CD14-positive monocyte (primary cell): ENCODE measurements around the gene MESD. TPM values are rescaled to one million over a fixed set of nuclear protein-coding genes. Genes with fewer than 3 reads are reported as not detected.
A peak's percentile ranks its signal among the peaks of the same experiment; 100 is the strongest.

Experiments
- DNase-seq, 3 donors: peaks; one replicate each; pipeline ENCODE4 v3.0.0-alpha.2; 2011 to 2022
- H2AFZ ChIP-seq: 2 replicates; pipeline ENCODE4 v1.6.0; 2012; ENCODE audit warnings: mild to moderate bottlenecking, low read depth, low read length, inconsistent platforms; ENCODE audit not compliant: insufficient read depth, poor library complexity, severe bottlenecking
- H3K27ac ChIP-seq, 2 donors: 1 replicate in 1 of 2; 2 replicates in 1 of 2; pipeline ENCODE4 v1.5.1; 2012 to 2013; ENCODE audit warnings: low read length in 2 of 2, control low read depth in 1 of 2, inconsistent platforms in 1 of 2, low read depth in 1 of 2, mild to moderate bottlenecking in 1 of 2
- H3K27me3 ChIP-seq, 2 donors: one replicate each; pipeline versions ENCODE4 v1.6.0 to v1.6.1; 2011 to 2013; ENCODE audit warnings: low read length in 2 of 2; ENCODE audit not compliant: control insufficient read depth in 2 of 2, insufficient read depth in 2 of 2
- H3K36me3 ChIP-seq, 2 donors: replicated peaks in 1 of 2; 1 replicate in 1 of 2; 2 replicates in 1 of 2; pipeline versions ENCODE4 v1.5.1 to v1.6.1; 2012 to 2013; ENCODE audit warnings: low read length in 2 of 2, control low read depth in 1 of 2, inconsistent platforms in 1 of 2, mild to moderate bottlenecking in 1 of 2; ENCODE audit not compliant: insufficient read depth in 2 of 2, control insufficient read depth in 1 of 2
- H3K4me1 ChIP-seq, 2 donors: 1 replicate in 1 of 2; 2 replicates in 1 of 2; pipeline versions ENCODE4 v1.5.1 to v1.6.1; 2012 to 2013; ENCODE audit warnings: low read length in 2 of 2, control low read depth in 1 of 2, inconsistent platforms in 1 of 2, mild to moderate bottlenecking in 1 of 2, moderate library complexity in 1 of 2; ENCODE audit not compliant: insufficient read depth in 2 of 2, control insufficient read depth in 1 of 2
- H3K4me2 ChIP-seq: replicated peaks from 2 replicates; pipeline ENCODE3; 2012; ENCODE audit warnings: low read length, moderate library complexity, mild to moderate bottlenecking; ENCODE audit not compliant: poor library complexity, severe bottlenecking; ENCODE audit errors: extremely low read depth
- H3K4me3 ChIP-seq, 3 experiments: fragments of 200-600 bp in 1 of 3; sonication (generic) in 1 of 3; replicated peaks in 1 of 3; 1 replicate in 2 of 3; 2 replicates in 1 of 3; pipeline ENCODE4 v1.5.1; 2011 to 2013; ENCODE audit warnings: low read length in 3 of 3, mild to moderate bottlenecking in 3 of 3, control low read depth in 2 of 3, low read depth in 2 of 3, inconsistent platforms in 1 of 3, moderate library complexity in 1 of 3
- H3K79me2 ChIP-seq: 2 replicates; pipeline ENCODE4 v1.6.0; 2012; ENCODE audit warnings: mild to moderate bottlenecking, control low read depth, inconsistent platforms, low read length, moderate library complexity; ENCODE audit not compliant: insufficient read depth
- H3K9ac ChIP-seq: 2 replicates; pipeline ENCODE4 v1.6.0; 2017; ENCODE audit warnings: low read length, mild to moderate bottlenecking; ENCODE audit not compliant: insufficient read depth, poor library complexity, severe bottlenecking
- H3K9me3 ChIP-seq, 2 donors: replicated peaks in 1 of 2; 1 replicate in 1 of 2; 2 replicates in 1 of 2; pipeline versions ENCODE4 v1.5.1 to v1.6.1; 2012 to 2013; ENCODE audit warnings: low read length in 2 of 2, control low read depth in 1 of 2; ENCODE audit not compliant: control insufficient read depth in 1 of 2, insufficient read depth in 1 of 2
- H4K20me1 ChIP-seq: 2 replicates; pipeline ENCODE4 v1.6.0; 2012; ENCODE audit warnings: mild to moderate bottlenecking, low read length, control low read depth, moderate library complexity; ENCODE audit not compliant: insufficient read depth
- H3K27ac Mint-ChIP-seq, 7 donors: one replicate each; pipeline ENCODE4 v1.8.0; 2020; ENCODE audit warnings: mild to moderate bottlenecking in 7 of 7, mixed read lengths in 7 of 7, moderate library complexity in 6 of 7, inconsistent platforms in 2 of 7
- H3K27me3 Mint-ChIP-seq, 3 donors: one replicate each; pipeline ENCODE4 v1.8.0; 2021 to 2022; ENCODE audit warnings: low read depth in 3 of 3, mild to moderate bottlenecking in 3 of 3, mixed read lengths in 3 of 3, moderate library complexity in 3 of 3, inconsistent platforms in 1 of 3
- H3K36me3 Mint-ChIP-seq, 2 donors: one replicate each; pipeline ENCODE4 v1.8.0; 2020; ENCODE audit warnings: mixed read lengths in 2 of 2, inconsistent platforms in 1 of 2, mild to moderate bottlenecking in 1 of 2
- H3K4me1 Mint-ChIP-seq: one replicate; pipeline ENCODE4 v1.8.0; 2020; ENCODE audit warnings: mild to moderate bottlenecking, mixed read lengths
- H3K4me3 Mint-ChIP-seq, 2 donors: one replicate each; pipeline ENCODE4 v1.8.0; 2020; ENCODE audit warnings: mild to moderate bottlenecking in 2 of 2, mixed read lengths in 2 of 2, moderate library complexity in 1 of 2
- H3K9me3 Mint-ChIP-seq, 7 donors: one replicate each; pipeline ENCODE4 v1.8.0; 2020 to 2022; ENCODE audit warnings: mixed read lengths in 7 of 7, mild to moderate bottlenecking in 6 of 7, moderate library complexity in 6 of 7, inconsistent platforms in 2 of 7
- WGBS: methylation state at CpG from one replicate; pipeline ENCODE4 v1.1.5; 2013; ENCODE audit warnings: missing lambda C conversion rate; ENCODE audit not compliant: insufficient coverage; 5-methylcytosine and 5-hydroxymethylcytosine counted together
- intact Hi-C, 2 donors: fragments of 100-400 bp; cut with micrococcal nuclease; formaldehyde crosslinking; loops; one replicate each; pipeline versions ENCODE4 v1.15.0 to v1.15.1; 2023
- polyA plus RNA-seq, 3 donors: library from polyadenylated mRNA; depleted of rRNA in 1 of 3; unstranded in 2 of 3; stranded (reverse) in 1 of 3; fragments of 300-500 nt in 2 of 3; fragments of >200 nt in 1 of 3; fragmentation: Illumina TruSeq in 2 of 3; gene quantifications; 1 replicate in 2 of 3; 2 replicates in 1 of 3; pipeline ENCODE4 v1.2.3, GENCODE V29; 2012 to 2021
- TF ChIP-seq, protein P1 (sequence below): fragments of 200-600 bp; IDR thresholded peaks from one replicate; pipeline ENCODE4 v1.8.0; 2022; ENCODE audit warnings: antibody characterized with exemption, mild to moderate bottlenecking

Gene MESD
- polyA plus RNA-seq, 3 donors = 5.6 to 15.7 (median 13.1) TPM

DNA sequence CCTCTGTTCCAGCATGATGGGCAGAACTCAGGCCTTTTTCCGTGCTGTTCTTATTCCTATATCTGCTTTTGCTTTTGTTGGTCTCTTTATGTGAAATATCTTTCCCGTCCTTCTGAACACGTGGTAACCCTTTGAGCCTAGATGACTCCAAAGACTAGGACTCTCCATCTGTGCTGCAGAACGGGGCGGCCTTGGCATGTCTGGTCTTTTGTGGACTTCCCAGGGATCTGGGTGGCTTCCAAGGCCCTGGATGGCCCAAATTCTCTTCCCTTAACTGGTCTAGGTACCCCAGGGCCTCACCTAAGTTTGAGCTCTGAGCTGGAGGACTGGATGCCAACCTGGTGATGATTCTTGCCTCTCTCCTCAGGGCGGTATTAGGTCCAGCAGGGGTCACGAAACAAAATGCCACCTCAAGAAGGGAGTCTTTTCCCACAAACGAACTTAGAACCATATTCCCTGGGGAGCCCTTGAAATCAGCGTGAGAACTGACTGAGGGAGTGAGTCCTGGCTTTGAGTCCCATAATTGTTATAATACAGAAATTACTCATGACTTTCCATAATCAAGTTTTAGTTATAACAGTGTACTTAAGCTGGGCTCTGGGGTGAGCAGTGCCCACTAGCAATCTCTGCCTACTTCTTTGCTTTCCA lies 25.0 kb upstream of the MESD start:
- peaks cover 0 to 4% (median 0%) of the 10 kb centered on the region in 3 donors for H3K27me3 Mint-ChIP-seq
- Histone ChIP-seq H3K4me1 (no peaks in the 10 kb centered on the region), H2AFZ (no peak overlapping the region), H3K36me3 (no peaks in the 10 kb centered on the region), H3K27ac (no peak overlapping the region), H3K27me3 (no peaks in the 10 kb centered on the region), H3K9me3 (no peaks in the 10 kb centered on the region), H3K4me3 (no peak overlapping the region), H4K20me1 (peaks cover 10% of the 10 kb centered on the region), H3K79me2 (no peaks in the 10 kb centered on the region), H3K4me2 (no peak overlapping the region), H3K9ac (no peak overlapping the region)
- WGBS = 100% methylated on average over 6 of the region's 9 CpGs
- peaks cover 5% of the 10 kb centered on the region for H3K4me1 Mint-ChIP-seq
- H3K9me3 Mint-ChIP-seq = no peaks in the 10 kb centered on the region
- H3K36me3 Mint-ChIP-seq = peaks cover 0 to 2% of the 10 kb centered on the region in 2 donors
- no peak overlapping the region for H3K4me3 Mint-ChIP-seq
- no peak overlapping the region for H3K27ac Mint-ChIP-seq
- TF ChIP-seq, protein P1, sequence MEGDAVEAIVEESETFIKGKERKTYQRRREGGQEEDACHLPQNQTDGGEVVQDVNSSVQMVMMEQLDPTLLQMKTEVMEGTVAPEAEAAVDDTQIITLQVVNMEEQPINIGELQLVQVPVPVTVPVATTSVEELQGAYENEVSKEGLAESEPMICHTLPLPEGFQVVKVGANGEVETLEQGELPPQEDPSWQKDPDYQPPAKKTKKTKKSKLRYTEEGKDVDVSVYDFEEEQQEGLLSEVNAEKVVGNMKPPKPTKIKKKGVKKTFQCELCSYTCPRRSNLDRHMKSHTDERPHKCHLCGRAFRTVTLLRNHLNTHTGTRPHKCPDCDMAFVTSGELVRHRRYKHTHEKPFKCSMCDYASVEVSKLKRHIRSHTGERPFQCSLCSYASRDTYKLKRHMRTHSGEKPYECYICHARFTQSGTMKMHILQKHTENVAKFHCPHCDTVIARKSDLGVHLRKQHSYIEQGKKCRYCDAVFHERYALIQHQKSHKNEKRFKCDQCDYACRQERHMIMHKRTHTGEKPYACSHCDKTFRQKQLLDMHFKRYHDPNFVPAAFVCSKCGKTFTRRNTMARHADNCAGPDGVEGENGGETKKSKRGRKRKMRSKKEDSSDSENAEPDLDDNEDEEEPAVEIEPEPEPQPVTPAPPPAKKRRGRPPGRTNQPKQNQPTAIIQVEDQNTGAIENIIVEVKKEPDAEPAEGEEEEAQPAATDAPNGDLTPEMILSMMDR = no peak
- no peak for DNase-seq
- intact Hi-C loops = no loop called here

- WGBS = 100% methylated on average over 1 of the region's 4 CpGs
- Histone ChIP-seq H3K9ac (no peak overlapping the region), H3K36me3 (no peaks in the 10 kb centered on the region), H3K27ac (no peak overlapping the region), H4K20me1 (peaks cover 18% of the 10 kb centered on the region), H3K4me3 (no peak overlapping the region), H3K27me3 (no peaks in the 10 kb centered on the region), H3K9me3 (no peaks in the 10 kb centered on the region), H2AFZ (no peak overlapping the region), H3K79me2 (no peaks in the 10 kb centered on the region), H3K4me1 (no peaks in the 10 kb centered on the region), H3K4me2 (no peak overlapping the region)
- TF ChIP-seq, protein P1 = no peak
- peaks cover 0 to 4% (median 0%) of the 10 kb centered on the region in 3 donors for H3K27me3 Mint-ChIP-seq
- H3K36me3 Mint-ChIP-seq = peaks cover 0 to 2% of the 10 kb centered on the region in 2 donors
- H3K4me3 Mint-ChIP-seq = no peak overlapping the region
- peaks cover 5% of the 10 kb centered on the region for H3K4me1 Mint-ChIP-seq
- DNase-seq = no peak
- H3K9me3 Mint-ChIP-seq = no peaks in the 10 kb centered on the region
- intact Hi-C loops = no loop called here
- H3K27ac Mint-ChIP-seq = peak overlapping the region in 2 of 7 donors; percentile 13 to 34
These were observed 23.8 kb upstream of the MESD start for GRCh38 chr15:81013396-81013929.
